Activated CD4-positive, alpha-beta T cell treated with anti-CD3 and anti-CD28 coated beads for 4 hours (primary cell): ENCODE results near the gene IQCM.

ENCODE experiments used
- DNase-seq, 2 donors: peaks; one replicate each; pipeline ENCODE4 v3.0.0-alpha.2; 2020

Gene IQCM

GRCh38 chr4:149707862-149708261 lies 107.8 kb downstream of the IQCM start:
- DNase-seq: no peak

- DNase-seq: no peak
Observed at GRCh38 chr4:149706942-149707341, 108.7 kb downstream of the IQCM start.

GRCh38 chr4:149702414-149703293 lies 113.0 kb downstream of the IQCM start:
- no peak for DNase-seq

GRCh38 chr4:149701435-149702156 lies 114.0 kb downstream of the IQCM start:
- DNase-seq: no peak

- no peak for DNase-seq
Observed at GRCh38 chr4:149700272-149700671, 115.4 kb downstream of the IQCM start.

GRCh38 chr4:149699642-149700041 lies 116.0 kb downstream of the IQCM start:
- DNase-seq: no peak

- DNase-seq: no peak
Observed at GRCh38 chr4:149690726-149691125, 124.9 kb downstream of the IQCM start.

- no peak for DNase-seq
Observed at GRCh38 chr4:149684516-149684915, 131.1 kb downstream of the IQCM start.

- no peak for DNase-seq
Observed at GRCh38 chr4:149676076-149676475, 139.6 kb downstream of the IQCM start.

- DNase-seq: no peak
Observed at GRCh38 chr4:149645790-149646189, 169.9 kb downstream of the IQCM start.

- no peak for DNase-seq
Observed at GRCh38 chr4:149638073-149638472, 177.6 kb downstream of the IQCM start.

GRCh38 chr4:149634368-149634767 lies 181.3 kb downstream of the IQCM start:
- DNase-seq: no peak

GRCh38 chr4:149631629-149632028 lies 184.0 kb downstream of the IQCM start:
- no peak for DNase-seq

GRCh38 chr4:149630064-149630463 lies 185.6 kb downstream of the IQCM start:
- no peak for DNase-seq

GRCh38 chr4:149605601-149606378 lies 209.9 kb downstream of the IQCM start:
- no peak for DNase-seq

GRCh38 chr4:149604827-149605226 lies 210.8 kb downstream of the IQCM start:
- DNase-seq: no peak

GRCh38 chr4:149595500-149595899 lies 220.1 kb downstream of the IQCM start:
- DNase-seq: no peak

GRCh38 chr4:149589826-149590225 lies 225.8 kb downstream of the IQCM start:
- DNase-seq: no peak

- DNase-seq: no peak
Observed at GRCh38 chr4:149584722-149585121, 230.9 kb downstream of the IQCM start.

- no peak for DNase-seq
Observed at GRCh38 chr4:149574971-149575370, 240.7 kb downstream of the IQCM start.

GRCh38 chr4:149572716-149573115 lies 242.9 kb downstream of the IQCM start:
- no peak for DNase-seq

- DNase-seq: no peak
Observed at GRCh38 chr4:149555799-149556198, 259.8 kb downstream of the IQCM start.

GRCh38 chr4:149555146-149555545 lies 260.5 kb downstream of the IQCM start:
- DNase-seq: no peak
